H1 (cell line): ENCODE data around the gene NEK3.
"Not testable (repeated sequence)": the region's sequence is repeated elsewhere in the genome, so short reads cannot be mapped to it uniquely, and the experiment has no call there.

Source experiments
- CREB1 ChIP-seq: IDR thresholded peaks from 2 replicates; pipeline ENCODE4 v1.6.1; 2012; ENCODE audit warnings: inconsistent platforms
- EP300 ChIP-seq, 2 experiments: IDR thresholded peaks; 1 replicate in 1 of 2; 2 replicates in 1 of 2; pipeline ENCODE4 v1.6.1; 2011 to 2012; ENCODE audit warnings: low read depth in 2 of 2, low read length in 2 of 2, mild to moderate bottlenecking in 2 of 2, borderline replicate concordance in 1 of 2, inconsistent platforms in 1 of 2, moderate library complexity in 1 of 2
- GABPA ChIP-seq: IDR thresholded peaks from 2 replicates; pipeline ENCODE4 v1.6.1; 2011; ENCODE audit warnings: mild to moderate bottlenecking, low read length, moderate library complexity, borderline replicate concordance; ENCODE audit not compliant: insufficient read depth
- JUN ChIP-seq: IDR thresholded peaks from 2 replicates; pipeline ENCODE4 v1.6.1; 2011; ENCODE audit warnings: low read depth, mild to moderate bottlenecking, improper control_type of control experiment, low read length
- KDM1A ChIP-seq: fragments of 200-600, 300-600 bp; sonication (generic); IDR thresholded peaks from 2 replicates; pipeline ENCODE4 v1.7.1; 2016; ENCODE audit warnings: mild to moderate bottlenecking, low read length, borderline replicate concordance
- POLR2A ChIP-seq, 2 experiments: IDR thresholded peaks; 1 replicate in 1 of 2; 2 replicates in 1 of 2; pipeline ENCODE4 v1.6.1; 2011; ENCODE audit warnings: low read depth in 2 of 2, low read length in 2 of 2, mild to moderate bottlenecking in 2 of 2; ENCODE audit errors: control extremely low read depth in 1 of 2
- SP1 ChIP-seq: IDR thresholded peaks from 2 replicates; pipeline ENCODE4 v1.6.1; 2011; ENCODE audit warnings: low read depth, low read length
- TAF1 ChIP-seq: IDR thresholded peaks from 2 replicates; pipeline ENCODE4 v1.6.1; 2011; ENCODE audit warnings: mild to moderate bottlenecking, low read depth, low read length
- TF ChIP-seq, protein P1 (sequence below), 3 experiments: IDR thresholded peaks; 1 replicate in 2 of 3; 2 replicates in 1 of 3; pipeline versions ENCODE4 v1.5.1 to v1.6.1; 2011; ENCODE audit warnings: low read length in 3 of 3, mild to moderate bottlenecking in 3 of 3, inconsistent platforms in 2 of 3, low read depth in 1 of 3, moderate library complexity in 1 of 3; ENCODE audit not compliant: insufficient read depth in 1 of 3; ENCODE audit errors: control extremely low read depth in 1 of 3
- TF ChIP-seq, protein P2 (sequence below): IDR thresholded peaks from 2 replicates; pipeline ENCODE4 v1.6.1; 2012; ENCODE audit warnings: inconsistent platforms
- TF ChIP-seq, protein P3 (sequence below): IDR thresholded peaks from 2 replicates; pipeline ENCODE4 v1.6.1; 2012; ENCODE audit warnings: inconsistent platforms

DNA sequence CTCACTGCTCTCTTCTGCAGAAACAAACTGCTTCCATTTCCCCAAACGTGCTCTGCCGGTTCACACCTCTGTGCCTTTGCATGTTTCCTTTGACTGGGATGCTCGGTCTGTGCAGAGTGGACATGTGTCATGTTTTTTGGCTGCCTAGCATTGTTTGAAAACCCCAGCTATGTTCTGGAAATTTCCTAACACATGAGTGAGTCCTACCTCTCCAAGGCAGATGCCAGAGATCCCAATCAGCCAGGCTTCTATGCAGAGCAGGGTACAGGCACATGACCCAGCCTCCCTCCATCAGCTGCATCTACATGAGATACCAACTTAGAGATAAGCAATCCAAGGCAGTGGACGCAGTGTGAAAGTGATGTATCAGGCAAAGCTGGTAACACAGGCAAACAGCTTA, 45.1 kb upstream of the NEK3 start:
- TF ChIP-seq, protein P1, sequence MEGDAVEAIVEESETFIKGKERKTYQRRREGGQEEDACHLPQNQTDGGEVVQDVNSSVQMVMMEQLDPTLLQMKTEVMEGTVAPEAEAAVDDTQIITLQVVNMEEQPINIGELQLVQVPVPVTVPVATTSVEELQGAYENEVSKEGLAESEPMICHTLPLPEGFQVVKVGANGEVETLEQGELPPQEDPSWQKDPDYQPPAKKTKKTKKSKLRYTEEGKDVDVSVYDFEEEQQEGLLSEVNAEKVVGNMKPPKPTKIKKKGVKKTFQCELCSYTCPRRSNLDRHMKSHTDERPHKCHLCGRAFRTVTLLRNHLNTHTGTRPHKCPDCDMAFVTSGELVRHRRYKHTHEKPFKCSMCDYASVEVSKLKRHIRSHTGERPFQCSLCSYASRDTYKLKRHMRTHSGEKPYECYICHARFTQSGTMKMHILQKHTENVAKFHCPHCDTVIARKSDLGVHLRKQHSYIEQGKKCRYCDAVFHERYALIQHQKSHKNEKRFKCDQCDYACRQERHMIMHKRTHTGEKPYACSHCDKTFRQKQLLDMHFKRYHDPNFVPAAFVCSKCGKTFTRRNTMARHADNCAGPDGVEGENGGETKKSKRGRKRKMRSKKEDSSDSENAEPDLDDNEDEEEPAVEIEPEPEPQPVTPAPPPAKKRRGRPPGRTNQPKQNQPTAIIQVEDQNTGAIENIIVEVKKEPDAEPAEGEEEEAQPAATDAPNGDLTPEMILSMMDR (IDR thresholded peaks at IDR 0.05; ENCODE audit: control extremely low read depth in 1 of 3, insufficient read depth in 1 of 3, low read depth in 1 of 3, low read length in 3 of 3) = not testable (repeated sequence)
- TF ChIP-seq, protein P2, sequence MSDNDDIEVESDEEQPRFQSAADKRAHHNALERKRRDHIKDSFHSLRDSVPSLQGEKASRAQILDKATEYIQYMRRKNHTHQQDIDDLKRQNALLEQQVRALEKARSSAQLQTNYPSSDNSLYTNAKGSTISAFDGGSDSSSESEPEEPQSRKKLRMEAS = not testable (repeated sequence)
- not testable (repeated sequence) for TF ChIP-seq EP300 (IDR thresholded peaks at IDR 0.05; ENCODE audit: borderline replicate concordance in 1 of 2, low read depth in 2 of 2, low read length in 2 of 2); POLR2A (IDR thresholded peaks at IDR 0.05; ENCODE audit: control extremely low read depth in 1 of 2, low read depth in 2 of 2, low read length in 2 of 2); TAF1; CREB1; SP1; KDM1A; GABPA; JUN
- TF ChIP-seq, protein P3, sequence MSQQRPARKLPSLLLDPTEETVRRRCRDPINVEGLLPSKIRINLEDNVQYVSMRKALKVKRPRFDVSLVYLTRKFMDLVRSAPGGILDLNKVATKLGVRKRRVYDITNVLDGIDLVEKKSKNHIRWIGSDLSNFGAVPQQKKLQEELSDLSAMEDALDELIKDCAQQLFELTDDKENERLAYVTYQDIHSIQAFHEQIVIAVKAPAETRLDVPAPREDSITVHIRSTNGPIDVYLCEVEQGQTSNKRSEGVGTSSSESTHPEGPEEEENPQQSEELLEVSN = not testable (repeated sequence)
